Fibroblast of pulmonary artery (primary cell): ENCODE measurements around the gene IL19.
A peak's percentile ranks its signal among the peaks of the same experiment; 100 is the strongest.

Experiments used
- DNase-seq: peaks from one replicate; pipeline ENCODE4 v3.0.0-alpha.2; 2010; ENCODE audit warnings: low read depth
- H3K4me3 ChIP-seq: replicated peaks from 2 replicates; pipeline ENCODE4 v1.5.1; 2011; ENCODE audit warnings: low read depth, mild to moderate bottlenecking, control low read depth, low read length, moderate library complexity
- CTCF ChIP-seq: IDR thresholded peaks from 2 replicates; pipeline ENCODE4 v1.5.1; 2011; ENCODE audit warnings: mild to moderate bottlenecking, control low read depth, low read length, inconsistent platforms; ENCODE audit errors: missing control alignments

Gene IL19

DNA sequence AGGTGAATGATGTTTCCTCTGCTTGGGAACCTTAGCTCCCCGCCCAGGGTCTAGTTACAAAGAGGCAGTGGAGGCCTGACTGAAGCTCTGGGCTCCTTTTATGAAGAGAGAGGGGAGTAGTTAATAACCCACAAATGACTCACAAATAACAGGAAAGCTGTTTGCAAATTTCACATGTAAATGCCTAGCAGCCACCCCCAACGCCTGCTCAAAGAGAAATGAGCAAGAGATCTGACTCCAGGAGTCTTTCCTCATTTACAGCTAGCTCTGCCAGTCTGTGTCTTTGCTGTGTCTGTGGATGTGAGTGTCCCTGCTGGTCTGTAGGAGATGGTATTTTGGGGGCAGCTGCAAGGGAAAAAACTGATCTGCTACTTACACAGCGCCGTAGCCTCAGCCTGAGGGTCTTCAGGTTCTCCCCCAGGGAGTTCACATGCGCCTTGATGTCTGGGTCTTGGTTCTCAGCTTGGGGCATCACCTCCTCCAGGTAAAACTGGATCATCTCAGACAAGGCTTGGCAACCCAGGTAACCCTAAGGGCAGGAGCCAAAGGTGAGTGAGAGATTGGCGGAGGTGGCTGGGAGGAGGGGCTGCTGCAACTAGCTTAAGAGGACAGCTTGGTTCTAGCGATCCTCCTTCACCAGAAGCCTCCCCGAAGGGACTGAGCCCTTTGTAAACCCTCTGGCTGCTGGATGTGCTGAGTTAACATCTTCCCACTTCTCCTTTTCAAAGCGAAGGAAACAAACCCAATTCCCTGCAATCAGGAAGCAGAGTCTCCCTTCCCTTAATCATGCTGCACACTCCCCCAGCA, at the start of gene IL19:
Gene IL19, plus strand, starts transcription at position 243 of the 807 bp plus-strand sequence. CDS start 65,890 bp downstream, outside the sequence.
- peak; percentile 32 for DNase-seq
- H3K4me3 ChIP-seq: no peak within 1 kb of the TSS

GRCh38 chr1:206721454-206721853, 49.1 kb upstream of the IL19 start:
- no peak for DNase-seq

More for the DNA sequence above, at the start of gene IL19:
- no peak for TF ChIP-seq CTCF

GRCh38 chr1:206722751-206723461, 47.7 kb upstream of the IL19 start:
- DNase-seq: no peak
- TF ChIP-seq CTCF: no peak
- H3K4me3 ChIP-seq: no peak overlapping the region

More at GRCh38 chr1:206721454-206721853, 49.1 kb upstream of the IL19 start:
- no peak overlapping the region for H3K4me3 ChIP-seq
- TF ChIP-seq CTCF: no peak

- H3K4me3 ChIP-seq: no peak overlapping the region
- DNase-seq: no peak
- TF ChIP-seq CTCF: no peak
These were observed 47.1 kb upstream of the IL19 start for GRCh38 chr1:206723462-206723804.

- TF ChIP-seq CTCF: no peak
- no peak overlapping the region for H3K4me3 ChIP-seq
- DNase-seq: peak; percentile 86
These were observed 46.6 kb upstream of the IL19 start for GRCh38 chr1:206723805-206724472.

GRCh38 chr1:206725109-206725963, 45.2 kb upstream of the IL19 start:
- peak; percentile 69 for DNase-seq
- no peak overlapping the region for H3K4me3 ChIP-seq
- TF ChIP-seq CTCF: peak; percentile 86
